ENCODE data around the gene ST7.
A peak's percentile ranks its signal among the peaks of the same experiment; 100 is the strongest.

The ST7 gene, protein sequence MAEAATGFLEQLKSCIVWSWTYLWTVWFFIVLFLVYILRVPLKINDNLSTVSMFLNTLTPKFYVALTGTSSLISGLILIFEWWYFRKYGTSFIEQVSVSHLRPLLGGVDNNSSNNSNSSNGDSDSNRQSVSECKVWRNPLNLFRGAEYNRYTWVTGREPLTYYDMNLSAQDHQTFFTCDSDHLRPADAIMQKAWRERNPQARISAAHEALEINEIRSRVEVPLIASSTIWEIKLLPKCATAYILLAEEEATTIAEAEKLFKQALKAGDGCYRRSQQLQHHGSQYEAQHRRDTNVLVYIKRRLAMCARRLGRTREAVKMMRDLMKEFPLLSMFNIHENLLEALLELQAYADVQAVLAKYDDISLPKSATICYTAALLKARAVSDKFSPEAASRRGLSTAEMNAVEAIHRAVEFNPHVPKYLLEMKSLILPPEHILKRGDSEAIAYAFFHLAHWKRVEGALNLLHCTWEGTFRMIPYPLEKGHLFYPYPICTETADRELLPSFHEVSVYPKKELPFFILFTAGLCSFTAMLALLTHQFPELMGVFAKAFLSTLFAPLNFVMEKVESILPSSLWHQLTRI

DNA sequence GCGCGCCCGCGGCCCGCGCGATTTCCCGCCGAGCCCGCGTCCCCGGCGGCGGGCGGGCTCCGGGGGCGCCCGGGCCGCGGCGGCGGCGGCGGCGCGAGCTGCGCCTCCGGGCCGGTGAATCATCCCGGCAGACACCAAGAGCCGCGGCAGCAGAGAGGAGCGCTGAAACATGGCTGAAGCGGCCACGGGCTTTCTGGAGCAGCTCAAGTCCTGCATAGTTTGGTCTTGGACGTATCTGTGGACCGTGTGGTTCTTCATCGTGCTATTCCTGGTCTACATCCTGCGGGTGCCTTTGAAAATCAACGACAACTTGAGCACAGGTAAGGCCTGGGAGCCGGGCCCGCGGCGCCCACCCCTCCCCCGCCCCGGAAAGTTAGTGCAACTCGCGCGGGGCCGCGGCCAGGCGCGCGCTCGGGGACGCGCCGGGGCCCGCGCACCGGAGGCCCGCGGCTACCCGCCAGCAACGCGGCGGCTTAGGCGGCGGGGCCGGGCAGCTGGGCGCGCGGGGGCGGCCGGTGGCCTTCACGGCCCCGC lies at the start of gene ST7:
Gene ST7, plus strand, starts transcription at position 130 of the 534 bp plus-strand sequence. Its CDS starts 40 bp downstream, at position 170.
- no peaks in the 10 kb centered on the region for H3K9me3 ChIP-seq (ENCODE audit: control insufficient read depth, low read length)
- H3K27me3 ChIP-seq (ENCODE audit: control insufficient read depth, insufficient read depth, low read length), result no peaks in the 10 kb centered on the region
- peak within 1 kb of the TSS; percentile 80 for H3K4me3 ChIP-seq (ENCODE audit: low read length)
- H3K4me1 ChIP-seq (ENCODE audit: control insufficient read depth, insufficient read depth, low read length), result no peaks in the 10 kb centered on the region
- H3K9ac ChIP-seq (ENCODE audit: low read length), result peak within 1 kb of the TSS; percentile 98
- no peaks in the 10 kb centered on the region for H3K36me3 ChIP-seq (ENCODE audit: control insufficient read depth, insufficient read depth, low read length)

DNA sequence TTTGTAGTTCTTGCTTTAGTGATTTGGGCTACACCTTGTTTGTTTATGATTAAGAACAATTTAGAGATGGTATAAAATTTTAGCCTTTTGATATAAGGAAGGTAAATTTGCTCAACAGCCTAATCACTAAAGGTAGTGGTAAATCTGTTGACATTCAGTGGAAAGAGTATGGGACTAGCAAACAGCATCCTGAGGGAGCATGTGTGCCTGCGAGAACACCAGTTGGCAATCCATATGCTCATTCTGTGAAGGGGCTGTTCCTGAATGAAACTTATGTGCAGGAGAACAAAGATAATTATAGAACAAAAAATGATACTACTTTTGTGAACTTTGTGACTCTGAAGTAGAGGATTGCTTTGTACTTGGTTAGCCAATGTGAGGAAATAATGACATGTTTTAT lies 46.9 kb upstream of the ST7 start:
- H3K36me3 ChIP-seq (ENCODE audit: control insufficient read depth, insufficient read depth, low read length), result peaks cover 3% of the 10 kb centered on the region
- H3K4me1 ChIP-seq (ENCODE audit: control insufficient read depth, insufficient read depth, low read length), result no peaks in the 10 kb centered on the region
- H3K4me3 ChIP-seq (ENCODE audit: low read length), result no peak overlapping the region
- no peaks in the 10 kb centered on the region for H3K9me3 ChIP-seq (ENCODE audit: control insufficient read depth, low read length)
- no peak overlapping the region for H3K9ac ChIP-seq (ENCODE audit: low read length)
- H3K27me3 ChIP-seq (ENCODE audit: control insufficient read depth, insufficient read depth, low read length), result no peaks in the 10 kb centered on the region

DNA sequence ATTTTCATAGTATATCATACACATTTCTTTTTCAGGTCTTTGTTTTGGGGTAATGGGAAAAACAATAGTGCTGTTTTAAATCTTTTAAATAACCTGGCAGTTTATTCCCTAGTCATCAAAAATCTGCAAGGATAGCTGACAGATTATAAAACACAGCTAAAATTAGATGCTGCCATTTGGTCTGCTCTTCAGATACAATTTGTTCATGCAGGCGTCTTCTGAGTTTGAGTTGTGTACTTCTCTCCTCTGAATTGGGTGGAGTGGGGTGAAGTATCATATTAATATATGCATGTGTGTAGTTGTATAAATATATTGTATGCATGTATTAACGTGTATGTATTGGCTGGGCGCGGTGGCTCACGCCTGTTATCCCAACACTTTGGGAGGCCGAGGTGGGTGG lies 42.9 kb upstream of the ST7 start:
- Histone ChIP-seq H3K9me3 (ENCODE audit: control insufficient read depth, low read length) (no peaks in the 10 kb centered on the region), H3K4me3 (ENCODE audit: low read length) (no peak overlapping the region), H3K36me3 (ENCODE audit: control insufficient read depth, insufficient read depth, low read length) (peaks cover 6% of the 10 kb centered on the region), H3K27me3 (ENCODE audit: control insufficient read depth, insufficient read depth, low read length) (no peaks in the 10 kb centered on the region), H3K9ac (ENCODE audit: low read length) (no peak overlapping the region), H3K4me1 (ENCODE audit: control insufficient read depth, insufficient read depth, low read length) (no peaks in the 10 kb centered on the region)

DNA sequence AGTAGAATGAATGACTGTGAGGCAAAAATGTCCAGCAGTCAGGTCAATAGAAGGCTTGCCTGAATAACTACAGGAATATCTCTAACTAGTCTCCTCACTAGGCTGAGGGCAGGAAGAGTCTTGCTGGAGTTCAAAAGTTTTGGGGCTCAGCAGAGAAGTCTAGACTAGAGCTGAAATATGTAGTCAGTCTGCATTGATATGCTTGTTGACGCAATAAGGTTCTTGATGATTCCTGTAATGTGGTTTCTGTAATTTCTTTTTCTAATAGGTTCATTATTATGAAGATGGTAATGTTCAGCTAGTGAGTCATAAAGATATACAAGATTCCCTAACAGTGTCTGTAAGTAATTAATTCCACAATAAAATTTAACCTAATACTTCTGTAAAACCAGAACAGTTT lies 41.5 kb upstream of the ST7 start:
- Histone ChIP-seq H3K9ac (ENCODE audit: low read length) (no peak overlapping the region), H3K27me3 (ENCODE audit: control insufficient read depth, insufficient read depth, low read length) (no peaks in the 10 kb centered on the region), H3K4me1 (ENCODE audit: control insufficient read depth, insufficient read depth, low read length) (no peaks in the 10 kb centered on the region), H3K4me3 (ENCODE audit: low read length) (no peak overlapping the region), H3K9me3 (ENCODE audit: control insufficient read depth, low read length) (no peaks in the 10 kb centered on the region), H3K36me3 (ENCODE audit: control insufficient read depth, insufficient read depth, low read length) (peaks cover 6% of the 10 kb centered on the region)

DNA sequence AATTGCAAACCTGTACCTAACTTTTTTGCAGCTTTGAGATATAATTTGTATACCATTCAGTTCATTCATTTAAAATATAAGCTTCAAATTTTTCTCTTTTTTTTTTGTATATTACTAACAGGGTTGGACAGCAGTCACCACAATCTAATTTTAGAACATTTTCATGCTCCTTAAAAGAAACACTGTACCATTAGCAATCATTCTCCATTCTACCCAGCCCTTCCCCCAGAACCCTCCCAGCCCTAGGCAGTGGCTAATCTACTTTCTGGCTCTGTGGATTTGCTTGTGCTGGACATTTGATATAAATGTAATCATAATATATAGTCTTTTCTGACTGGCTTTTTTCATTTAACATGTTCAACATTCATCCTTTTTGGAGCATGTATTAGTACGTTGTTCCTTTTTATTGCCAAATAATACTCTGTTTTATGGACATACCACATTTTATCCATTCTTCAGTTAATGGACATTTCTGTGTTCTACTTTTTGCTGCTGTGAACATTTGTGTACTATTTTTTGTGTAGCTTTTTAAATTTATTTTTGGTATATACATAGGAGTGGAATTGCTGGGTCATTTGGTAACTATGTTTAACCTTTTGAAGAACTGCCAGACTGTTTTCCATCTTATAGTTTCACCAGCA lies 40.9 kb upstream of the ST7 start:
- Histone ChIP-seq H3K9ac (ENCODE audit: low read length) (no peak overlapping the region), H3K36me3 (ENCODE audit: control insufficient read depth, insufficient read depth, low read length) (peaks cover 6% of the 10 kb centered on the region), H3K27me3 (ENCODE audit: control insufficient read depth, insufficient read depth, low read length) (no peaks in the 10 kb centered on the region), H3K9me3 (ENCODE audit: control insufficient read depth, low read length) (no peaks in the 10 kb centered on the region), H3K4me1 (ENCODE audit: control insufficient read depth, insufficient read depth, low read length) (no peaks in the 10 kb centered on the region), H3K4me3 (ENCODE audit: low read length) (no peak overlapping the region)

DNA sequence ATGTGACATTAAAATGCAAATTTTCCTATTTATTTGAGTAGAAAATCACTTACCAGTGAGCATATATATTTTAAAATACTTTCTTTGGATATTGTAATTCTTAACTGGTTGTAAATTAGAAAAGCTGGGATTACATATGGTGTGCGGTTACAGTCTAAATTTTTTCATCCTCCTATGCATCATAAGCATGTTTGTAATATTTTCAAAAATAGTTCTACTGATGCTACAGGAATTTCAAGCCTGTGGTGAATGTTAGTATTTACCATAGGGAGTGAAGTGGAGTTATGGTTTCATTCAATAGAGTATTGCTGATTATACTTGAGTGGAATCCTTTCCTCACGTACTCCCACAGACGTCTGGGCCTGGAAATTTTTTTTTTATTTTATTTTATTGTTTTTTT lies 34.6 kb upstream of the ST7 start:
- peaks cover 6% of the 10 kb centered on the region for H3K36me3 ChIP-seq (ENCODE audit: control insufficient read depth, insufficient read depth, low read length)
- no peak overlapping the region for H3K9ac ChIP-seq (ENCODE audit: low read length)
- H3K4me1 ChIP-seq (ENCODE audit: control insufficient read depth, insufficient read depth, low read length), result no peaks in the 10 kb centered on the region
- no peaks in the 10 kb centered on the region for H3K27me3 ChIP-seq (ENCODE audit: control insufficient read depth, insufficient read depth, low read length)
- H3K9me3 ChIP-seq (ENCODE audit: control insufficient read depth, low read length), result no peaks in the 10 kb centered on the region
- no peak overlapping the region for H3K4me3 ChIP-seq (ENCODE audit: low read length)

DNA sequence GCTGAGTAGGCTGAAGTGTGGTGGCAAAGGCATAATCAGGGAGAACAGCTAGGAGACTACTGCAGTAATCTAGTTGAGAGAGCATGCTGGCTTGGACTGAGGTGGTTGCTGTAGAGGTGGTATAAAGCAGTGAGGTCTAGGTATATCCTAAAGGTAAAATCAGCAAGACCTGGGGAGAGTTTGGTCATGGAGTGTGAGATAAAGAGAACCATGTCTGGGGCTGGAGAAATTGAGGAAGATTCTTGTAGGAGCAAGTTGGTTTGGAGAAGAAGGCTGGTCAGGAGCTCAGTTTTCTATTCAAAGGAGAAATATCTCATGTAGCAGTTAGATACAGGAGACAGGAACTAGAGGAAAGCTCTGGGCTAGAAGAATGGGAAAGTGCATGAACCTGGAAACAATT lies 32.9 kb upstream of the ST7 start:
- Histone ChIP-seq H3K9ac (ENCODE audit: low read length) (no peak overlapping the region), H3K9me3 (ENCODE audit: control insufficient read depth, low read length) (no peaks in the 10 kb centered on the region), H3K36me3 (ENCODE audit: control insufficient read depth, insufficient read depth, low read length) (no peaks in the 10 kb centered on the region), H3K4me1 (ENCODE audit: control insufficient read depth, insufficient read depth, low read length) (no peaks in the 10 kb centered on the region), H3K27me3 (ENCODE audit: control insufficient read depth, insufficient read depth, low read length) (no peaks in the 10 kb centered on the region), H3K4me3 (ENCODE audit: low read length) (no peak overlapping the region)

DNA sequence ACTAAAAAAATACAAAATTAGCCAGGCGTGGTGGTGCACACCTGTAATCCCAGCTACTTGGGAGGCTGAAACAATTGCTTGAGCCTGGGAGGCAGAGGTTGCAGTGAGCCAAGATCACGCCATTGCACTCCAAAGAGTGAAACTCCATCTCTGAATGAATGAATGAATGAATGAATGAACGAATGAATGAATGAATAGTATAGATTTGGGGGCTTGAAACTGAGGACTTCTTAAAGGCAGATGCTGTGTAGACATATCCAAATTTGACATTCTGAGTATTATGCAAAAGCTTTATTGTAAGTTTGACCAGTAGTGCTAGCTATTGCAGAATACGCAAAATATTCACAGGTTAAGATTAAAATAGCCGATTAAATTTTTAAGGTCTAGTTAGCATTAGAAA lies 30.8 kb upstream of the ST7 start:
- no peak overlapping the region for H3K9ac ChIP-seq (ENCODE audit: low read length)
- H3K9me3 ChIP-seq (ENCODE audit: control insufficient read depth, low read length), result no peaks in the 10 kb centered on the region
- H3K4me1 ChIP-seq (ENCODE audit: control insufficient read depth, insufficient read depth, low read length), result no peaks in the 10 kb centered on the region

DNA sequence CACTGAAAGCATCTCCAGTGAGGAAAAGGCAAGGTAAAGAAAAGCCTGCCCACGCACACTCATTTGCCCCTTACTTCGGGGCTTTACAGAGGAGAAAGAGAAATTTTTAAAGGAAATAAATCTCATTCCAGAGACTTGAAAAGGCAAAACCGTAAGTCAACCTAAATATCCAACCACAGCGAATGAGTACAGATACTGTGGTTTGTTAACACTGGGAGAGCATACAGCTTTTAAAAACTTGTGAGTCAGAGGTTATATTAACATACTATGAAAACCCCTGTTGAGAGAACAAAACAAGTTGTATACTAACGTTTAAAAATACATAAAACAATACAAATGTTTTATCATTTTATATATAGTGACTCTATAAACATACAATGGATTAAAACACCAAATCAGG lies 28.6 kb upstream of the ST7 start:
- Histone ChIP-seq H3K4me3 (ENCODE audit: low read length) (no peak overlapping the region), H3K4me1 (ENCODE audit: control insufficient read depth, insufficient read depth, low read length) (no peaks in the 10 kb centered on the region), H3K9me3 (ENCODE audit: control insufficient read depth, low read length) (no peaks in the 10 kb centered on the region), H3K27me3 (ENCODE audit: control insufficient read depth, insufficient read depth, low read length) (no peaks in the 10 kb centered on the region), H3K36me3 (ENCODE audit: control insufficient read depth, insufficient read depth, low read length) (no peaks in the 10 kb centered on the region), H3K9ac (ENCODE audit: low read length) (no peak overlapping the region)

More for the DNA sequence above, 30.8 kb upstream of the ST7 start:
- H3K4me3 ChIP-seq (ENCODE audit: low read length), result no peak overlapping the region
- H3K36me3 ChIP-seq (ENCODE audit: control insufficient read depth, insufficient read depth, low read length), result no peaks in the 10 kb centered on the region
- H3K27me3 ChIP-seq (ENCODE audit: control insufficient read depth, insufficient read depth, low read length), result no peaks in the 10 kb centered on the region

DNA sequence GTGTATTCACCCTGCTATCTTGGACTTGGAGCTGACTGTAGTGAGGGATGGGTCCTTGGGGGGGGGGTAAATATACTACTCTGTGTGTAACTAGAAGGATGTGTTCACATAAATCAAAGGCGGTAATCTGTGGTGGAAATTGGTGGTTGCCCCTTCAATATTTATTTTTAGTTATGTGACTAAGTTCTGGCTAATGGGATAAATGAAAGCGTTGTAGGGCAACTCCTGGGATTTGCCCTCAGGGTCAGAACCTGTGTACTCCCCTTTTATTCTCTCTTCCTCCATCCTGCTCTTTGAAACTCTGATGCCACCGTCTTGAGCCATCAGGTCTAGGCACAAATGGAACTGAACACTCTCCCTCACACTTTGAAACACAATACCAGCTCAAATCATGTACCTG lies 24.3 kb upstream of the ST7 start:
- Histone ChIP-seq H3K9ac (ENCODE audit: low read length) (no peak overlapping the region), H3K27me3 (ENCODE audit: control insufficient read depth, insufficient read depth, low read length) (peaks cover 3% of the 10 kb centered on the region), H3K4me1 (ENCODE audit: control insufficient read depth, insufficient read depth, low read length) (peaks cover 6% of the 10 kb centered on the region), H3K4me3 (ENCODE audit: low read length) (no peak overlapping the region), H3K36me3 (ENCODE audit: control insufficient read depth, insufficient read depth, low read length) (no peaks in the 10 kb centered on the region), H3K9me3 (ENCODE audit: control insufficient read depth, low read length) (no peaks in the 10 kb centered on the region)

DNA sequence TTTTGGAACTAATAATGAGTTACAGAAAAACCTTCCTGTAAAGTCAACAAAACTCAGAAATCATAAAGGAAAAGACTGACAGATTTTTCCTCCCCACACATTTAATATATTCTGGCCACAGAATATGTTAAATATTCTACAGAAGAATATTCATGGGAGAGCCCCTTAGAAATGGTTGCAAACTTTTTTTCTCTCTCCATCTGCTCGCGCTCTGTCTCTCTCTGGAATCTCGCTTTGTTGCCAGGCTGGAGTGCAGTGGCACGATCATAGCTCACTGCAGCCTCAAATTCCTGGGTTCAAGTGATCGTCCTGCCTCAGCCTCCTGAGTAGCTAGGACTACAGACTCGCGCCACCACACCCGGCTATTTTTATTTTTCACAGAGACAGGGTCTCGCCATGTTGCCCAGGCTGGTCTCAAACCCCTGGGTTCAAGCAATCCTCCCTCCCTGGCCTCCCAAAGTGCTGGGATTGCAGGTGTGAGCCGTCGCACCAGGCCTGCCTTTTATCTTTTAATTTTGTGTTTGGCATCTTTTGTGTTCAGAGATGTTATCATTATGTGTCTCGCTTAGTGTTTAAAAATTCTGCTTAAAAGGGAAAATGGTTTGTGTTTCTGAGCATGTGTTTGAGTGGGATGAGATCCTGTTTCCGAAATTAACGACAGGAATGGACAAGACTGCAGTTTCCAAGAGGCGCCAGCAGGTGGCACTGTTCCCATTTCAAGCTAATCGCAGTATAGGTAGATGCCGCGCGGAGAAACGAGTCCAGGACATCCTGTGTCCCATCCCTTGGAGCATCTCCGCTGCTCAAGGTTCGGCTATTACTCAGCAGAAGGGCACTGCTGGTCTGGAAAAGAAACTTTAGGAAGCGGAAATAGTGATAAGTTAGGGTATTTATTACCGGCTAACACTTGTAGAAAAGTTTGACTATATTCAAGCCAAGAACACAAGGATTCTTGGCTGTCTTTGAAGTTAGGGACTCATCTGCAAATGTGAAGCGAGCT lies 23.1 kb upstream of the ST7 start:
- H3K4me1 ChIP-seq (ENCODE audit: control insufficient read depth, insufficient read depth, low read length), result peaks cover 6% of the 10 kb centered on the region
- H3K27me3 ChIP-seq (ENCODE audit: control insufficient read depth, insufficient read depth, low read length), result peaks cover 3% of the 10 kb centered on the region
- H3K4me3 ChIP-seq (ENCODE audit: low read length), result no peak overlapping the region
- no peak overlapping the region for H3K9ac ChIP-seq (ENCODE audit: low read length)
- no peaks in the 10 kb centered on the region for H3K9me3 ChIP-seq (ENCODE audit: control insufficient read depth, low read length)
- H3K36me3 ChIP-seq (ENCODE audit: control insufficient read depth, insufficient read depth, low read length), result no peaks in the 10 kb centered on the region

Measured in mucosa of stomach (tissue), 1 donor.